Astrocyte (in vitro differentiated cells and primary cell): Measurements from ENCODE around the gene MBD3L2B. TPM values are rescaled to one million over a fixed set of nuclear protein-coding genes. Genes with fewer than 3 reads are reported as not detected.

Experiments used
- DNase-seq: peaks from one replicate; pipeline ENCODE4 v3.0.0-alpha.2; 2010; ENCODE audit warnings: low read depth
- FAIRE-seq: peaks from 2 replicates; lab custom pipeline; 2011; peaks lifted over from hg19 to GRCh38; lab: Jason Lieb, UNC
- H2AFZ ChIP-seq: 2 replicates; pipeline ENCODE4 v1.6.0; 2012; ENCODE audit warnings: low read depth, low read length, inconsistent platforms
- H3K27ac ChIP-seq: 2 replicates; pipeline ENCODE4 v1.5.1; 2011; ENCODE audit warnings: low read depth, low read length, inconsistent platforms
- H3K27me3 ChIP-seq: 2 replicates; pipeline ENCODE4 v1.6.0; 2011; ENCODE audit warnings: low read length, inconsistent platforms; ENCODE audit not compliant: insufficient read depth
- H3K36me3 ChIP-seq: 2 replicates; pipeline ENCODE4 v1.5.1; 2011; ENCODE audit warnings: low read length, inconsistent platforms; ENCODE audit not compliant: insufficient read depth
- H3K4me1 ChIP-seq: 2 replicates; pipeline ENCODE4 v1.5.1; 2011; ENCODE audit warnings: low read length, inconsistent platforms; ENCODE audit not compliant: insufficient read depth
- H3K4me2 ChIP-seq: 2 replicates; pipeline ENCODE4 v1.6.0; 2012; ENCODE audit warnings: low read length, inconsistent platforms
- H3K4me3 ChIP-seq: 2 replicates; pipeline ENCODE4 v1.5.1; 2011; ENCODE audit warnings: low read depth, mild to moderate bottlenecking, low read length, inconsistent platforms; ENCODE audit not compliant: insufficient read depth
- H3K79me2 ChIP-seq: 2 replicates; pipeline ENCODE4 v1.6.0; 2012; ENCODE audit warnings: mild to moderate bottlenecking, low read length, inconsistent platforms; ENCODE audit not compliant: insufficient read depth
- H3K9ac ChIP-seq: 2 replicates; pipeline ENCODE4 v1.6.0; 2012; ENCODE audit warnings: mild to moderate bottlenecking, low read length, inconsistent platforms
- H3K9me3 ChIP-seq: 2 replicates; pipeline ENCODE4 v1.5.1; 2012; ENCODE audit warnings: low read depth, mild to moderate bottlenecking, low read length, inconsistent platforms; ENCODE audit not compliant: insufficient read depth
- H4K20me1 ChIP-seq: 2 replicates; pipeline ENCODE4 v1.6.0; 2012; ENCODE audit warnings: low read length, inconsistent platforms; ENCODE audit not compliant: insufficient read depth
- H3K27ac Mint-ChIP-seq: one replicate; pipeline ENCODE4 v1.8.0; 2021; ENCODE audit warnings: mild to moderate bottlenecking, mixed read lengths; ENCODE audit not compliant: unreplicated experiment
- H3K27me3 Mint-ChIP-seq: one replicate; pipeline ENCODE4 v1.8.0; 2021; ENCODE audit warnings: low read depth, mixed read lengths; ENCODE audit not compliant: unreplicated experiment
- H3K36me3 Mint-ChIP-seq: one replicate; pipeline ENCODE4 v1.8.0; 2021; ENCODE audit warnings: low read depth, mixed read lengths; ENCODE audit not compliant: unreplicated experiment
- H3K4me1 Mint-ChIP-seq: one replicate; pipeline ENCODE4 v1.8.0; 2021; ENCODE audit warnings: low read depth, mixed read lengths; ENCODE audit not compliant: unreplicated experiment
- H3K4me3 Mint-ChIP-seq: one replicate; pipeline ENCODE4 v1.8.0; 2021; ENCODE audit warnings: mild to moderate bottlenecking, moderate library complexity, mixed read lengths; ENCODE audit not compliant: unreplicated experiment
- H3K9me3 Mint-ChIP-seq: one replicate; pipeline ENCODE4 v1.8.0; 2021; ENCODE audit warnings: mild to moderate bottlenecking, mixed read lengths; ENCODE audit not compliant: unreplicated experiment
- EZH2 ChIP-seq: IDR thresholded peaks from 2 replicates; pipeline ENCODE4 v1.6.1; 2012; ENCODE audit warnings: mild to moderate bottlenecking, low read length, inconsistent platforms; ENCODE audit not compliant: insufficient read depth
- total RNA-seq: library from RNA; stranded (reverse); gene quantifications from 2 replicates; pipeline ENCODE4 v1.2.1, GENCODE V29; 2021
- TF ChIP-seq, protein P1 (sequence below): IDR thresholded peaks from 2 replicates; pipeline ENCODE4 v1.5.1; 2011; ENCODE audit warnings: low read depth, mild to moderate bottlenecking, inconsistent platforms, low read length, moderate library complexity; ENCODE audit not compliant: insufficient read depth

MBD3L2B gene
- total RNA-seq, 1 donor from 2014 or later, result not detected

DNA sequence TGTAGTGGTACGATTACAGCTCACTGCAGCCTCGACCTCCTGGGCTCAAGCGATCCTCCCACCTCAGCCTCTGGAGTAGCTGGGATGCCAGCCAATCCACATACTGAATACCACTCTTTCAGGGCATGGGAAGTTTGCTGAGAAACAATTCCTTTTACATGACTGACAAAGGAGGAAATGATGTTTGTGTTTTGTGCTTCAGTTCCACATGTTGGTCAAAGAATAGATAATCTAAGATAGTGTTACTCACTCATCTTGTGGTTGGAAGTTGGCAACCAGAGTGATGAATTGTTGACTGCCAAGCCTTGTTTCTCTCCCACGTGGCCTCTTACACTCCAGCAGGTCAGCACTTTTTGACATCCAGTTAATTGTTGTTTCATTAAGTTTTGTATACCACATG, 7.6 kb downstream of the MBD3L2B start:
- H3K36me3 ChIP-seq, result no peaks in the 10 kb centered on the region
- FAIRE-seq (no peak), DNase-seq (no peak)
- Mint-ChIP-seq H3K36me3 (no peaks in the 10 kb centered on the region), H3K27me3 (no peaks in the 10 kb centered on the region), H3K9me3 (peaks cover 9% of the 10 kb centered on the region), H3K4me3 (no peak overlapping the region), H3K4me1 (no peaks in the 10 kb centered on the region), H3K27ac (no peak overlapping the region)
- H4K20me1 ChIP-seq, result no peaks in the 10 kb centered on the region
- peaks cover 3% of the 10 kb centered on the region for H3K9me3 ChIP-seq
- H2AFZ ChIP-seq, result no peak overlapping the region
- TF ChIP-seq, protein P1, sequence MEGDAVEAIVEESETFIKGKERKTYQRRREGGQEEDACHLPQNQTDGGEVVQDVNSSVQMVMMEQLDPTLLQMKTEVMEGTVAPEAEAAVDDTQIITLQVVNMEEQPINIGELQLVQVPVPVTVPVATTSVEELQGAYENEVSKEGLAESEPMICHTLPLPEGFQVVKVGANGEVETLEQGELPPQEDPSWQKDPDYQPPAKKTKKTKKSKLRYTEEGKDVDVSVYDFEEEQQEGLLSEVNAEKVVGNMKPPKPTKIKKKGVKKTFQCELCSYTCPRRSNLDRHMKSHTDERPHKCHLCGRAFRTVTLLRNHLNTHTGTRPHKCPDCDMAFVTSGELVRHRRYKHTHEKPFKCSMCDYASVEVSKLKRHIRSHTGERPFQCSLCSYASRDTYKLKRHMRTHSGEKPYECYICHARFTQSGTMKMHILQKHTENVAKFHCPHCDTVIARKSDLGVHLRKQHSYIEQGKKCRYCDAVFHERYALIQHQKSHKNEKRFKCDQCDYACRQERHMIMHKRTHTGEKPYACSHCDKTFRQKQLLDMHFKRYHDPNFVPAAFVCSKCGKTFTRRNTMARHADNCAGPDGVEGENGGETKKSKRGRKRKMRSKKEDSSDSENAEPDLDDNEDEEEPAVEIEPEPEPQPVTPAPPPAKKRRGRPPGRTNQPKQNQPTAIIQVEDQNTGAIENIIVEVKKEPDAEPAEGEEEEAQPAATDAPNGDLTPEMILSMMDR, result no peak
- no peak overlapping the region for H3K27ac ChIP-seq
- no peak overlapping the region for H3K9ac ChIP-seq
- no peak overlapping the region for H3K4me2 ChIP-seq
- H3K4me3 ChIP-seq, result no peak overlapping the region
- H3K4me1 ChIP-seq, result no peaks in the 10 kb centered on the region
- H3K79me2 ChIP-seq, result no peaks in the 10 kb centered on the region
- no peaks in the 10 kb centered on the region for H3K27me3 ChIP-seq

DNA sequence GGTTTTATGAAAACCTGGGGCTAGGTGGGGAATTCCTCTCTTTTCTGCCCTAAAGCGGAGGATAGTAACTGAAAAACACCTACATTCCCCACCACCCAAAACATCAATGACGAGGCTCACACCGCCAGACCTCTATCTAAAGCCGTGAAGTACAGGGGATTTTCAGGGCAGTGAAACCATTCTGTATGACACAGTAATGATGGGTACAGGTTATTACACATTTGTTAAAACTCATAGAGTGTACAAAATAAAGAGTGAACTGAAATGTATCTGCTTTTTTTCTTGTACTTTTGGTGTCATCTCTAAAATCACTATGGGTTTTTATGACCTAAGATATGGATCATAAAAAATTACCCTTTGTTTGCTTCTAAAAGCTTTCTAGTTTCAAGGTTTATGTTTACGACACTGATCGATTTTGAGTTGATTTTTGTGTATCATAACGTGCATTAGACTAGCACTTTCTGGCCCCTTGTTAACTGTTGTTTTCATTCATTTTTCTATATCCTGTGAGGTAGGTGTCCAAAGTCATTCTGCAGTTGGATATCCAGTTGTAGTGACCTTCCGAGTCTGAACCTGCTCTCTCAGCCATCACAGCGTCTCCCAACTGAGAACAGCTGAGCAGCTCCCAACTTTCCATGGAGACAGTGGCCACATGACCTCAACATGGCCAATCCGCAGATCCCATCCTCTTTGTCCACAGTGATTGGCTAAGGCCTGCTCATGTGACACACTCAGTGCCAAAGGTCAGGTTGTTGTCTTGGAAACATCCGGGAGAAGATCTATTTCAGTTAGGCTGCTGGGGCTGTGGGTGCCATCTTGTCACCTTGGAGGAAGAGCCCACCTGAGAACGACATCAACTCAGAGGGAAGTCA, 10.3 kb downstream of the MBD3L2B start:
- peaks cover 3% of the 10 kb centered on the region for H3K9me3 ChIP-seq
- Mint-ChIP-seq H3K4me3 (no peak overlapping the region), H3K9me3 (peaks cover 12% of the 10 kb centered on the region)

More for the DNA sequence above, 10.3 kb downstream of the MBD3L2B start:
- no peak overlapping the region for H3K9ac ChIP-seq
- Mint-ChIP-seq H3K27ac (no peak overlapping the region), H3K36me3 (no peaks in the 10 kb centered on the region), H3K27me3 (no peaks in the 10 kb centered on the region), H3K4me1 (no peaks in the 10 kb centered on the region)
- H3K4me1 ChIP-seq, result no peaks in the 10 kb centered on the region
- no peaks in the 10 kb centered on the region for H3K79me2 ChIP-seq
- H3K27me3 ChIP-seq, result no peaks in the 10 kb centered on the region
- H3K27ac ChIP-seq, result no peak overlapping the region
- H2AFZ ChIP-seq, result no peak overlapping the region
- DNase-seq, result no peak
- H3K36me3 ChIP-seq, result no peaks in the 10 kb centered on the region
- TF ChIP-seq, protein P1, result no peak
- no peak for TF ChIP-seq EZH2
- no peaks in the 10 kb centered on the region for H4K20me1 ChIP-seq
- no peak overlapping the region for H3K4me3 ChIP-seq
- no peak overlapping the region for H3K4me2 ChIP-seq
- FAIRE-seq, result no peak
